Prostate gland (tissue), 2 donors: ENCODE results near the gene ARMC6. TPM values are rescaled to one million over a fixed set of nuclear protein-coding genes. Genes with fewer than 3 reads are reported as not detected.
"Not testable (repeated sequence)": the region's sequence is repeated elsewhere in the genome, so short reads cannot be mapped to it uniquely, and the experiment has no call there.

Experiments used
- DNase-seq: peaks from one replicate; pipeline ENCODE4 v3.0.0-alpha.2; 2019; ENCODE audit warnings: low spot score
- H3K27ac ChIP-seq, 2 donors: fragments of 200-600 bp; sonication (generic); 2 replicates each; pipeline ENCODE4 v1.5.1; 2017 to 2019
- H3K27me3 ChIP-seq: fragments of 200-600 bp; sonication (generic); replicated peaks from 2 replicates; pipeline ENCODE4 v1.5.1; 2019; ENCODE audit not compliant: insufficient read depth
- H3K36me3 ChIP-seq, 2 donors: fragments of 200-600 bp; sonication (generic); 1 replicate in 1 of 2; 2 replicates in 1 of 2; pipeline versions ENCODE4 v1.5.1 to v1.8.1; 2017 to 2019
- H3K4me1 ChIP-seq: fragments of 200-600 bp; sonication (generic); replicated peaks from 2 replicates; pipeline ENCODE4 v1.5.1; 2019
- H3K4me3 ChIP-seq, 2 donors: fragments of 200-600 bp; sonication (generic); 2 replicates each; pipeline ENCODE4 v1.5.1; 2017 to 2019
- H3K9me3 ChIP-seq: fragments of 200-600 bp; sonication (generic); 2 replicates; pipeline ENCODE4 v1.5.1; 2017
- CTCF ChIP-seq, 4 experiments: fragments of 200-600 bp in 2 of 4; fragments of 450-650 bp in 2 of 4; sonication (generic) in 2 of 4; IDR thresholded peaks; 1 replicate in 3 of 4; 2 replicates in 1 of 4; pipeline ENCODE4 v1.5.1; 2016 to 2019; ENCODE audit warnings: antibody characterized with exemption in 4 of 4, mild to moderate bottlenecking in 2 of 4, moderate library complexity in 2 of 4
- POLR2A ChIP-seq: fragments of 450-650 bp; IDR thresholded peaks from one replicate; pipeline ENCODE4 v1.6.1; 2016; ENCODE audit warnings: antibody characterized with exemption, mild to moderate bottlenecking
- POLR2AphosphoS5 ChIP-seq: sonication (generic); formaldehyde crosslinking; IDR thresholded peaks from one replicate; pipeline ENCODE4 v1.6.1; 2017; ENCODE audit warnings: antibody characterized with exemption
- WGBS: methylation state at CpG from one replicate; pipeline ENCODE4 v1.1.5; 2018; 5-methylcytosine and 5-hydroxymethylcytosine counted together
- intact Hi-C: fragments of 100-400 bp; cut with DNase I; formaldehyde crosslinking; loops from one replicate; pipeline ENCODE4 v1.14.2; 2022
- total RNA-seq, 2 donors: library from RNA; depleted of rRNA; stranded (reverse); fragments of >200 nt; gene quantifications; one replicate each; pipeline ENCODE4 v1.1.0, GENCODE V29; 2016

ARMC6 gene
- total RNA-seq, 2 donors from 2014 or later, result 36.1 to 43.3 TPM

- Histone ChIP-seq H3K4me1 (no peaks in the 10 kb centered on the region), H3K9me3 (no peaks in the 10 kb centered on the region), H3K27me3 (no peaks in the 10 kb centered on the region), H3K4me3 (no peak overlapping the region), H3K27ac (no peak overlapping the region), H3K36me3 (no peaks in the 10 kb centered on the region)
- TF ChIP-seq POLR2AphosphoS5 (no peak), POLR2A (no peak), CTCF (IDR thresholded peaks at IDR 0.05) (no peak)
- intact Hi-C loops, result no loop called here
- no peak for DNase-seq
- 92% methylated on average over 24 of the region's 24 CpGs for WGBS
These were observed 63.5 kb downstream of the ARMC6 start for GRCh38 chr19:19096641-19097627.

GRCh38 chr19:19098084-19098702 lies 64.8 kb downstream of the ARMC6 start:
- TF ChIP-seq CTCF (IDR thresholded peaks at IDR 0.05) (no peak), POLR2A (no peak), POLR2AphosphoS5 (no peak)
- 85% methylated on average over 9 of the region's 9 CpGs for WGBS
- H3K4me1 ChIP-seq, result no peaks in the 10 kb centered on the region
- H3K9me3 ChIP-seq, result no peaks in the 10 kb centered on the region
- H3K27me3 ChIP-seq, result no peaks in the 10 kb centered on the region
- no peak for DNase-seq
- no peak overlapping the region for H3K27ac ChIP-seq
- no peak overlapping the region for H3K4me3 ChIP-seq
- intact Hi-C loops, result no loop called here
- H3K36me3 ChIP-seq, result no peaks in the 10 kb centered on the region

GRCh38 chr19:19098703-19099632 lies 65.6 kb downstream of the ARMC6 start:
- Histone ChIP-seq H3K4me3 (no peak overlapping the region), H3K4me1 (no peaks in the 10 kb centered on the region), H3K27ac (no peak overlapping the region), H3K9me3 (no peaks in the 10 kb centered on the region), H3K27me3 (no peaks in the 10 kb centered on the region), H3K36me3 (no peaks in the 10 kb centered on the region)
- 84% methylated on average over 18 of the region's 18 CpGs for WGBS
- no peak for TF ChIP-seq CTCF (IDR thresholded peaks at IDR 0.05)
- no peak for TF ChIP-seq POLR2AphosphoS5
- TF ChIP-seq POLR2A, result no peak
- intact Hi-C loops, result no loop called here
- no peak for DNase-seq

- WGBS, result 90% methylated on average over 8 of the region's 8 CpGs
- no peaks in the 10 kb centered on the region for H3K4me1 ChIP-seq
- no peak overlapping the region for H3K4me3 ChIP-seq
- intact Hi-C loops, result no loop called here
- DNase-seq, result no peak
- H3K27ac ChIP-seq, result no peak overlapping the region
- no peaks in the 10 kb centered on the region for H3K27me3 ChIP-seq
- TF ChIP-seq CTCF (IDR thresholded peaks at IDR 0.05), result no peak
- no peak for TF ChIP-seq POLR2A
- TF ChIP-seq POLR2AphosphoS5, result no peak
- H3K36me3 ChIP-seq, result no peaks in the 10 kb centered on the region
- H3K9me3 ChIP-seq, result no peaks in the 10 kb centered on the region
These were observed 68.1 kb downstream of the ARMC6 start for GRCh38 chr19:19101540-19101939.

GRCh38 chr19:19102566-19102965 lies 69.2 kb downstream of the ARMC6 start:
- H3K36me3 ChIP-seq, H3K27ac ChIP-seq, DNase-seq, H3K4me3 ChIP-seq, intact Hi-C loops, H3K9me3 ChIP-seq, H3K4me1 ChIP-seq, H3K27me3 ChIP-seq: not testable (repeated sequence)
- WGBS, result 94% methylated on average over 10 of the region's 10 CpGs
